Measurements from ENCODE around the gene FANCI. TPM values are rescaled to one million over a fixed set of nuclear protein-coding genes. Genes with fewer than 3 reads are reported as not detected.

Gene FANCI
- total RNA-seq (2014; rRNA removed; shearing (Covaris generic)): 110 and 135 TPM in 2 replicates

DNA sequence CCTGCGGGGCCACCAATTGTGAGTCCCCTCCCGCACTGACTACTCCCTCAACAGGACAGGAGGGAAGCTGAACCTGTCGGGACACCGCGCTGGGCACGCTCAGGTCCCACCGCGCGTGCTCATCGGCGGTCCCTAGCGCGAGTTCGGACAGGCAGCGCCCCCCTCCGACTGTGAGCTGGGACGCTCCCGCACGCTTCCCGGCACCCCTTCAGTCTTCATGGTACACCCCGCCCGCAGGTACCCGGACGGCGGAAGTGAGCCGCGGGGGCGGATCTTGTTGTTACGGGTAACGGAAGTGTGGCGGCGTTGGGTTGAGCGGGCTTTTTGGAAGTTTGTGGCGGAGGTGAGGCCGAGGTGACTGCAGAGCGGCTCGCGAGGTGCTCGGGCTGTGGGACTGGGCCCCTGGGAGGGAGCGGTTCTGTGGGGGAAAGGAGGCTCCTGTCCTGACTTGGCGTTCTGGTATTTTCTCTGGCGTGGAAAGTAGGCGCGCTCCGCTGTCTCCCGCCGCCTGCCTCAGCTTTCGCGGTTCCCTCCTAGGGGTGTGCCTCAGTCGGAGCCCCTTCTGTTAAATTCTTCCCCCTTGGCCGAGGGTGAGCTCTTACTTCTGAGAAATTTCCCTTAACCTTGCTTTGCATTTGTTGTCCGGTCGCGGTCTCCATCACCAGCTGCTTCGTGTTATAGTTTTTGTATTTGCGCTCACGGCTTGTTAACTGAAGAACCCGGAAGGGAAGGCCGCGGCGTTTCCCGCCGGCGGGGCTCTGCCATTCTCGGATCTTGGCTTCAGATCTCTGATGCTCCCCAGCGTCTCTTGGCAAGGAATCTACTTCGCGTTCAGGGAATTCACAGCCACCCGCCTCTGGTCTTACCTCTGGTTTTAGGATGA, at the start of gene FANCI:
Gene FANCI, plus strand, starts transcription at position 289 of the 883 bp plus-strand sequence. CDS start 3,669 bp downstream, outside the sequence.
- H3K9me3 ChIP-seq (replicated peaks): 0 out of 2 replicates have a peak, but pooled peaks cover 3% of the 10 kb centered on the region
- H3K4me1 ChIP-seq: no peaks in the 10 kb centered on the region
- peaks cover 26% of the 10 kb centered on the region for H3K36me3 ChIP-seq
- no peaks in the 10 kb centered on the region for H3K27me3 ChIP-seq
- DNase-seq: peak; percentile 92 to 93
- peak within 1 kb of the TSS; percentile 57 for H3K27ac ChIP-seq
- H3K4me3 ChIP-seq: peak within 1 kb of the TSS; percentile 68

DNA sequence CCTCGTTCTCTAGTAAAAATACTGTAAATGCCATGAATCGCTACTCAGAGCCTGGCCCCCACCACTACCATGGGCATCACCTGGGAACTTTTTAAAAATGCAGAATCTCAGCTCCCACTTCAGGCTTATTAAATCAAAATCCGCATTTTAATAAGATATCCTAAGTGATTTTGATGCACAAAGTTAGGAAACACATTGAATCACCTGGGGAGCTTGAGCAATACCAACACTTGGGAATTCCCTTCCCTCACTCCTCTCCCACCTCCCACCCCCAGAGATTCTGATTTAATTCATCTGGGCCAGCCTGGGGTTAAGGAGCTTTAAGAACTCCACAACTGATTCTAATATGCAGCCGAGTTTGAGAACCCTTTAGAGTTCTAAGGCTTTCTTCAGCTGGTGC, 49.2 kb upstream of the FANCI start:
- H3K36me3 ChIP-seq: peaks cover 9% of the 10 kb centered on the region
- no peak overlapping the region for H3K4me3 ChIP-seq
- no peaks in the 10 kb centered on the region for H3K27me3 ChIP-seq
- no peaks in the 10 kb centered on the region for H3K4me1 ChIP-seq
- no peak for DNase-seq
- H3K27ac ChIP-seq: no peak overlapping the region
- no peaks in the 10 kb centered on the region for H3K9me3 ChIP-seq (replicated peaks)

DNA sequence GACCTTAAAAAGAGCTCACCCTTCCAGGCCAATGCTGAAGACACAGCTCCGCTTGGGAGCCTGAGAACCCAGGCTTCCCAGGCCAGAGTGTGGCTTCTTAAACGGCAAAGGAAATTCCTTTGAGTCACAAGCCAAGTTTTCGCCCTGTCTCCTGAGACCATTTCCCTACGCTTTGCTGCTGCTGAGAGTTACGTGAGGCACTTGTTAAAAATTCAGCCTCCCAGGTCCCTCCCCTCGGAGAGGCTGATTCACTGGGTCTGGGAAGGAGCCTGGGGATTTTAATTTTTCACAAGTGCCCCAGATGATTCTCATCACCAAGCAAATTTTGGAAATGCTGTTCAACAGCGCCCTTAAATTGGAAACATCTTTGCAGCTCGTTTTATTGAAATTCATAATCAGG, 47.9 kb upstream of the FANCI start:
- Histone ChIP-seq H3K4me1 (no peaks in the 10 kb centered on the region), H3K36me3 (peaks cover 9% of the 10 kb centered on the region), H3K4me3 (no peak overlapping the region), H3K9me3 (replicated peaks) (no peaks in the 10 kb centered on the region), H3K27ac (no peak overlapping the region), H3K27me3 (no peaks in the 10 kb centered on the region)
- DNase-seq: no peak

DNA sequence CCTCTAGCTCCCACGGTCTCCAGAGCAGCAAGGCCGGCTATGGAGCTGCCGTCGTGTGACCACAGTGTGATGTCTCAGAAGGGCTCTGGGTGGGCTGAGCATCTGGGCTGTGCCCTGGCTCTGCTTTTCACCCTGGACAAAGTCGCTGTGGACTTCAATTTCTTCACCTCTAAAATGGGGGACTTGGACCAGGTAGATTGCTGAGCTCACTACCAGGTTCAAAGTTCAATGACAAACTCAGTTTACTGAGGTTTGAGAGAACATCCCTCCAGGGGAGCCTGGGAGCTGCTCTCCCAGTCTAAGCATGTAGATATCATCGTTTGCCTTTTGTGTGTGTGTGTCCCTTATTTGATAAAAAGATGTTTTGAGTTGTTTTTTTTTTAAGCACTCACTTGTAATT, 47.5 kb upstream of the FANCI start:
- H3K27me3 ChIP-seq: no peaks in the 10 kb centered on the region
- DNase-seq: no peak
- no peak overlapping the region for H3K4me3 ChIP-seq
- H3K27ac ChIP-seq: no peak overlapping the region
- H3K36me3 ChIP-seq: peaks cover 9% of the 10 kb centered on the region
- no peaks in the 10 kb centered on the region for H3K9me3 ChIP-seq (replicated peaks)
- H3K4me1 ChIP-seq: no peaks in the 10 kb centered on the region

DNA sequence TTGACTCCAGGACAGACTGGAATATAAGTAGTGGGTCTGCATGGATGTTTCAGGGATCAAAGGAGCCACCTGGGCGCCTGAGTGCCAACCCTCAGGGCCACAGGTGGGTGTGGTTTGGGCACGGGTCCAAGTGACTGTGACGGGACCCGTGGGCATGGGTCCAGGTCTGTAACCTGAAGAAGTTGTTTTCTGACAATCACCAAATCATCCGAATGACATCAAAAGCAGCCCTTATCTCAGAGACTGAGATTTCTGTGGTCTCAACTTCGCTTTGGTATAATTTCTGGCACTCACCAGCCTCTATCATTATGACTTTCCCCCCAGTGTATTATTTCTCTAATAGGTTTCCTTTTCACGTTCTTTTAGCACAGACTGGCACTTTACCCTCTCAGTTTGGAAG, 46.8 kb upstream of the FANCI start:
- no peaks in the 10 kb centered on the region for H3K27me3 ChIP-seq
- H3K9me3 ChIP-seq (replicated peaks): no peaks in the 10 kb centered on the region
- no peak overlapping the region for H3K27ac ChIP-seq
- H3K4me3 ChIP-seq: no peak overlapping the region
- no peaks in the 10 kb centered on the region for H3K4me1 ChIP-seq
- peak in 1 of 2 experiments; percentile 33 for DNase-seq
- H3K36me3 ChIP-seq: peaks cover 9% of the 10 kb centered on the region

DNA sequence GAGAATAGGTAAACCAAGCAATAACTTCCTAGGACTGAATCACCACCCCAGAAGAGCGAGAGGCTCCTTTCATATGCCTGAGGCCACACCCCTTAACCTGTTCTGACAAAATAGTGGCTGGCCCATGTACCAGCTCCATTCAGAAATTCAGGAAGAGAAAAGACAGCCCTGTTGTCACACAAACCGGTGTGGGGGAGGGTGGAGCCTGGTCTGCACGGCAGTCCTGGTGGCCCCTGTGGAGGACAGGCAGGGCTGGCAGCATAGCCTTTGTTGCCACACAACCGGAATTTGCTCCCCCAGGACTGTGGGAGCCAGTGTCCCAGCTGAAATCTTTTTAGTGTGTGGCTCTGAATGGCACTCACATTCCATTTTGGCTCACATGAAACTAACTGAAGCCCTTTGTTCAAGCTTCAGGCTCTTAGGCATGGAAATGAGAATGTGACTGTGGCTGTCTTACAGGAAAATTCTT, 46.2 kb upstream of the FANCI start:
- DNase-seq: no peak
- Histone ChIP-seq H3K27me3 (no peaks in the 10 kb centered on the region), H3K27ac (no peak overlapping the region), H3K36me3 (peaks cover 9% of the 10 kb centered on the region), H3K9me3 (replicated peaks) (no peaks in the 10 kb centered on the region), H3K4me1 (no peaks in the 10 kb centered on the region), H3K4me3 (no peak overlapping the region)

DNA sequence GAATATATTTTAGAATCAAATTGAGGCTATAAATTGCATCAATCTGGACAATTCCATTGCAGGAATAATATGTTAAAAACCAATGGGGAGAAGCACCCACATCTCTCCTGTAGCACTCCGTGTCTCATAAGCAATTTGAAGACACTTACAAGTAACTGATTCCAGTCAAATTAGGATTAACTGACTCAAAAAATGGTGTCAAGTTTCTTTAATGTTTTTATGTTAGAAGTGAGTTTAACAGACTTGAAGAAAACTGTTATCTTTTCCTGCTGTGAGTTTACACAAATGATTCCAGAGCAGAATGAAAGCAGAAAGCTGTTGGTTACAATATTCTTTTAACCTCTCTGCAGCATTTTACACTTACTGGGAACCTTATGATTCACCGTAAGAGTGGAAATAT, 45.6 kb upstream of the FANCI start:
- Histone ChIP-seq H3K4me1 (no peaks in the 10 kb centered on the region), H3K36me3 (peaks cover 4% of the 10 kb centered on the region), H3K27ac (no peak overlapping the region), H3K4me3 (no peak overlapping the region), H3K27me3 (no peaks in the 10 kb centered on the region), H3K9me3 (replicated peaks) (no peaks in the 10 kb centered on the region)
- DNase-seq: no peak

DNA sequence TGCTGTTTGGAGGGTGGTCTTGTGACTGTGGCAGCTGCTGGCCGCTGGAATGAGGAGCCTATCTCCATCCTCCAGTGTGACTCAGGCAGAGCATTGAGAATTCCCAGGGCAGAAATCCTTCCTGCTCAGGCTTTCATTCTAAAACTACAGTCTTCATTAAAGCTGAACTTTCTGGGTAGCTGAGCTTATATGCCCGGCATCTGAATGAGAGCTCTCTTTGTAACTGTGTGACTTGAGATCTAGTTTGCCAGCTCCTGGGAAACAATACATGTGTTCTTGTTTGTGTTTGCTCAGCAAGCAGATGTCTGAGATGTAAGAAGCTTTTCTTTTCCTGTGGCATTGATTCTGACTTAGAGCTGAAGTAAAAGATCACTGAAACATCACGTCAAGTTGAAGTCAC, 44.8 kb upstream of the FANCI start:
- DNase-seq: no peak
- no peaks in the 10 kb centered on the region for H3K9me3 ChIP-seq (replicated peaks)
- no peaks in the 10 kb centered on the region for H3K27me3 ChIP-seq
- H3K36me3 ChIP-seq: peaks cover 2% of the 10 kb centered on the region
- H3K4me3 ChIP-seq: no peak overlapping the region
- H3K4me1 ChIP-seq: no peaks in the 10 kb centered on the region
- no peak overlapping the region for H3K27ac ChIP-seq

DNA sequence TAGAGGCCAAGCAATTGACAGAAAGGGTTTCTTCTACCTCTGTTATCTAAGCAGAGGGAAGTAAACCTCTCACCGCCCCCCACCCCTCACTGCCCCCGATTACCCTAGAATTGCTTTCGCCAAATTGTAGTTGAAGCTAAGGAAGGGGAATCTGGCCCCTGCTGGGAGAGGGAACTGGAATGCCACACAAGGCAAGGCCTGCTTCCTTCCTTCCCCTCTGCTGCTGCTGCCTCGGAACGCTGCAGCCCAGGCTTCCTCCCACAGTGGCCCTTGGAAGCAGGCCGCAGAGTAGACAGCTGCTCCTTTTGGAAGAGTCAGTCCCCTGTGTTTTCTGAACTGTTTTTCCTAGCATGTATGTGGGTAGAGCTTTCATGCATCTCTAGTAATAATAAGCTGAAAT, 44.0 kb upstream of the FANCI start:
- Histone ChIP-seq H3K4me1 (no peaks in the 10 kb centered on the region), H3K9me3 (replicated peaks) (no peaks in the 10 kb centered on the region), H3K27me3 (no peaks in the 10 kb centered on the region), H3K36me3 (peaks cover 2% of the 10 kb centered on the region; the same call in 1 of the 2 replicates), H3K27ac (no peak overlapping the region), H3K4me3 (no peak overlapping the region)
- no peak for DNase-seq

DNA sequence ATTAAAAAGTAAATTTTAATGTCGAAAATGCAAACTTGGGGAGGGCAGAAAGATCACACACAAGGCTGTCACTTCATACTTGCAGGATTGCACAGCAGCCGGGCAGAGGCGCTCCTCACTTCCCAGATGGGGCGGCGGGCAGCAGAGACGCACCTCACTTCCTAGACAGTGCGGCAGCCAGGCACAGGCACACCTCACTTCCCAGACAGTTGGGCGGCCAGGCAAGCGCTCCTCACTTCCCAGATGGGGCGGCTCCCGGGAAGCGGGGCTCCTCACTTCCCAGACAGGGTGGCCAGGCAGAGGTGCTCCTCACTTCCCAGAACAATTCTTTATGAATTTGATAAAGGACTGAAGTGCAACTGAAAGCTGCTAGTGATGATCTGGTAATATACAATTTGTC, 43.6 kb upstream of the FANCI start:
- DNase-seq: no peak

DNA sequence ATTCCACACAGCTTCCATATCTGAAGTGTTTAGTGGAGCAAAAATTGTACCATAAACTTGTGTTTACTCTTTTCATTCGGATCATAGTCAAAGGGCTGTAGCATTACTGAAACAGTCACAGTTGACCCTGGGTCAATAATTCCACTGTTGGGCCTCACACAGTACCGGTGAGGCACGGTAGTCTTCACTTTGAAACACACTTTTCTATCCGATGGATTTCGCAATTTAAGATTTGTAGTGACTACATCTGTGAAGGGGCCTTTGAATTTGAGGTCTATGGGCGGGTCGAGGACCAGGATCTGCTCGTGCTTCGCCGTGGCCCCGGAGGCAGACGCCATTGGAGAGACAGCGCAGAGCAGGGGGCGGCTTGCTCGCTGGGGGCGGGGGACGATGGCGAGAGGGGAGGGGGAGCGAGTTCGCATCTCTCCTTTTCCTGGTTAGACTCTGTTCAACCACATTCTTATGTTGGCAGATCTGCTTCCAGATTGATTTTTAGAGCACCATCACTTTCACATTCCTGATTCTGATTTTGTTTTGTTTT, 42.2 kb upstream of the FANCI start:
- H3K4me1 ChIP-seq: no peaks in the 10 kb centered on the region
- H3K9me3 ChIP-seq (replicated peaks): no peaks in the 10 kb centered on the region
- H3K27ac ChIP-seq: no peak overlapping the region
- DNase-seq: no peak
- 0 out of 2 replicates have a peak, but pooled peaks cover 2% of the 10 kb centered on the region for H3K36me3 ChIP-seq
- H3K4me3 ChIP-seq: no peak overlapping the region
- no peaks in the 10 kb centered on the region for H3K27me3 ChIP-seq

More for the DNA sequence above, 43.6 kb upstream of the FANCI start:
- Histone ChIP-seq H3K9me3 (replicated peaks) (no peaks in the 10 kb centered on the region), H3K4me3 (no peak overlapping the region), H3K27ac (no peak overlapping the region), H3K36me3 (0 out of 2 replicates have a peak, but pooled peaks cover 2% of the 10 kb centered on the region), H3K27me3 (no peaks in the 10 kb centered on the region), H3K4me1 (no peaks in the 10 kb centered on the region)

DNA sequence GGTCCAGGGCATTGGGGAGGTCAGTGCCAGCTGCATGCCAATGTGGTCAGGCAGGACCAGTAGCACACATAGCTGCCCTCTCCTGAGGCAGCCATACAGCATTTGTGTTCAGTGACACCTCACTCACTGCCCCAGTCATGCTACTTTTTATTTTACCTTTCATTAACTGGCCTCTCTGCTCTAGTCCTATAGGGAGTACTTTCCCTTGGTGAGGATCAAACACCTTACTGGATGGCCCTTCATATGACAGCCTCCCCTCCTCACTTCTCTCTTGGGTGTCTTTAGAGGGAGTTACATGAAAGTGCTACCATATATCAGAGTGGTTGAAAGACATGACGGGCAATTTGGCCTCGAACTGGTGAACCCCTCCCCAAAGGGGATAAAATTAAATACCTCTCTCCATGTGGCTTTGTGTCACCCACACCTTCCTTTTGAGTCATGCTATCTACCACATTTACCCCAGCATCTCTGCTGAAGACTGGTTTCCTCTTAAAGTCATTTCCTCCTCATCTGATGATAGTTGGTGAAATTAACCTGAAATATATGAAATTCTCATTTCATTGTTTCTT, 40.0 kb upstream of the FANCI start:
- no peaks in the 10 kb centered on the region for H3K36me3 ChIP-seq
- H3K4me3 ChIP-seq: no peak overlapping the region
- H3K27me3 ChIP-seq: no peaks in the 10 kb centered on the region
- H3K27ac ChIP-seq: no peak overlapping the region
- no peaks in the 10 kb centered on the region for H3K9me3 ChIP-seq (replicated peaks)
- no peak for DNase-seq
- no peaks in the 10 kb centered on the region for H3K4me1 ChIP-seq

DNA sequence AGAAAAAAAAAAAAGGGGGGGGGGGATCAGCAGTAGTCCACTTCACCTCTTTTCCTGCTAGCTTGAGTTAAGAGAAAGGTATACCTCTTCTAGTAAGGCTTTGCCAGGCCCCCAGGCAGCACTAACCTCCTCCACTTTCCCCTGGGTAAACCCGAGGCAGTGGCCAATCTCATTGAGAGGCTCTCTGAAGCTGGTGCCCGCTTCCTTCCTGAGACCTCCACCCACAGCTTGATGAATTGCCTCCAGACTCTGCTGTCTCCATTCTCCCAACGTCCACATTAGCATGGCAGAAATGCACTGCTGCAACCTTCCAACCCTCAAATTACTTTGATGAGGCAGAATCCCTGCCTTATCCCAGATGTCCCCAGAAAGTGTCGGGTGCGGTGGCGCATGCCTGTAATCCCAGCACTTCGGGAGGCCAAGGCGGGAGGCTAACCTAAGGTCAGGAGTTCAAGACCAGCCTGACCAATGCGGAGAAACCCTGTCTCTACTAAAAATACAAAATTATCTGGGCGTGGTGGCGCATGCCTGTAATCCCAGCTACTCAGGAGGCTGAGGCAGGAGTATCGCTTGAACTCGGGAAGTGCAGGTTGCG, 37.7 kb upstream of the FANCI start:
- H3K27me3 ChIP-seq: no peaks in the 10 kb centered on the region
- no peaks in the 10 kb centered on the region for H3K9me3 ChIP-seq (replicated peaks)
- H3K4me3 ChIP-seq: no peak overlapping the region
- H3K27ac ChIP-seq: no peak overlapping the region
- H3K4me1 ChIP-seq: no peaks in the 10 kb centered on the region
- H3K36me3 ChIP-seq: no peaks in the 10 kb centered on the region
- no peak for DNase-seq

DNA sequence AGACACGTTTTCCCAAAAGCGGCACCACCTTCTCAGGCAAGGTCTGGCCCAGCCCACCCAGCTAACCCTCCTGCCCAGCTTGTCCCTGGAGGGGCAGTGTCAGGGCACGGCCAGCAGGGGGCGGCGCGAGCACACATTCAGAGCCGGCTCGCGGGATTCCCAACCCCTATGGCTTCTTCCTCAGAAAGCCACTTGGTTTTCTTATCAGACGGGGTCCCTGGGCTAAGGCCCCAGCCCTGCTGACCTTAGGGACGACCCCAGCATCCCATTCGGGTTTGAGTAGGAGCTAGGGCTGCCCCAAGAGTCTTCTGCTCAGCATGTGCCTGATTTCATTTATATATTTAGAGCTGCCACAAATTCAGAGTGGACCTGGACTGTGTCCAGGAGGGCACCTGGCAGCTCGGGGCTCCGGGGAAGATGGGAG, 36.9 kb upstream of the FANCI start:
- DNase-seq: peak; percentile 70 to 85
- H3K4me3 ChIP-seq: no peak overlapping the region

DNA sequence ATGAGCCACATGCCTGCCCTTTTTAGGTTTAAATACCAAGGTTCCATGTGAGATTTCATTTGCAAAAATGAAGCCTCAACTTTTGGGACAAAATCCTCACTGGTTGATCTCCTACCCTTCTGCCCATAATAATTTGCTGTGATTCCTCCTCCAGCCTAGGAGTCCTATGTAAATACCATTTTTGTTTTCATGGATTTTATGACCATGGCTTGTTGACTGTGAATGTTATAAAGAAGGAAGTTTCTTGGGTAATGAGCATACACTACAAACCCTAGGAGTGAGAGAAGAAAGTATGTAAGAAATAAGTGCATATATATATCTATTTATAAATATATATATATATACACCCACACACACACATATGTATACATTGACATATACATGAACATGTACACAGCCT, 35.5 kb upstream of the FANCI start:
- H3K36me3 ChIP-seq: no peaks in the 10 kb centered on the region
- H3K4me3 ChIP-seq: no peak overlapping the region
- DNase-seq: no peak
- H3K4me1 ChIP-seq: no peaks in the 10 kb centered on the region
- no peaks in the 10 kb centered on the region for H3K27me3 ChIP-seq
- no peaks in the 10 kb centered on the region for H3K9me3 ChIP-seq (replicated peaks)
- H3K27ac ChIP-seq: no peak overlapping the region

More for the DNA sequence above, 36.9 kb upstream of the FANCI start:
- no peaks in the 10 kb centered on the region for H3K27me3 ChIP-seq
- H3K4me1 ChIP-seq: no peaks in the 10 kb centered on the region
- H3K27ac ChIP-seq: no peak overlapping the region
- H3K36me3 ChIP-seq: no peaks in the 10 kb centered on the region
- no peaks in the 10 kb centered on the region for H3K9me3 ChIP-seq (replicated peaks)

Data from SJCRH30 (cell line).